Stimulated activated CD8-positive, alpha-beta memory T cell treated with anti-CD3 and anti-CD28 coated beads, Interleukin-15, amount 100 ng/mL, for 24 hours (primary cell): ENCODE results near the gene RFT1.

Experiments used
- DNase-seq: peaks from one replicate; pipeline ENCODE4 v3.0.0-alpha.2; 2020; ENCODE audit warnings: low read depth

RFT1 gene

DNA sequence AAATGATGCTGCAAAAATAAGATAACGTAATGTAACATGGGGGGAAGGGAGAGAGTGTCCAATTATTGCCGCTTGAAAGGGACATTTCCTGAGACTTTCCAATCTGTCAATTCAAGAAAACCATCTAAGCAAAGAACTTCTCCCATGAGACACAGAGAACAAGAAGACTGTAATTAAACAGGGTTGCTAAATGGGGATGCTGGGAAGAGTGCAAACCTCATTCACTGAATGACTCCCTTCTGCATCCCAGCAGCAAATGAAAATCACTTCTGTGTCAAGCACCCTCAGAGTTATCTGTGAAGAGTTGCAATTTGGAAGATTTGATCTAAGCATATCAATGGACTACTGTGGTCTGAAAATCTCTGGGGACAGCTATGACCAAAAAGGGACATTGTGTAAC, 3.6 kb downstream of the RFT1 start:
- no peak for DNase-seq

GRCh38 chr3:53123953-53124352, 6.3 kb downstream of the RFT1 start:
- DNase-seq, result no peak

GRCh38 chr3:53123510-53123909, 6.7 kb downstream of the RFT1 start:
- DNase-seq, result no peak

DNA sequence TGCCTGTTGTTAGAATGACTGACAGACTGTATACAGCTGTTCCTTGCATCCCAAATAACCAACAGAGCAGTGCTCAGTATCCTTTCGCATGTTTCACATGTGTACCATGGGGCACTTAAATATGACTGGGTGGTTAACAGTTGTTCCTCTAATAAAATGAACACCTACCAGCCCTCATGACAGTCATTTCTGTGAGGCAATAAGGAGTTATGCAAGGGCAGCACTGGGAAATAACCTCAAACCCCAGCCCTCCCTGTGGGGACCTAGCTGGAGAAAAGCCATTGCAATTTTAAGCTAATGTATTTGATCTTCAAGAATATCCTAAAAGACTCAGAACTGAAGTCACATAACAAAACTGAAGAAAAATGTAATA, 7.3 kb downstream of the RFT1 start:
- no peak for DNase-seq

DNA sequence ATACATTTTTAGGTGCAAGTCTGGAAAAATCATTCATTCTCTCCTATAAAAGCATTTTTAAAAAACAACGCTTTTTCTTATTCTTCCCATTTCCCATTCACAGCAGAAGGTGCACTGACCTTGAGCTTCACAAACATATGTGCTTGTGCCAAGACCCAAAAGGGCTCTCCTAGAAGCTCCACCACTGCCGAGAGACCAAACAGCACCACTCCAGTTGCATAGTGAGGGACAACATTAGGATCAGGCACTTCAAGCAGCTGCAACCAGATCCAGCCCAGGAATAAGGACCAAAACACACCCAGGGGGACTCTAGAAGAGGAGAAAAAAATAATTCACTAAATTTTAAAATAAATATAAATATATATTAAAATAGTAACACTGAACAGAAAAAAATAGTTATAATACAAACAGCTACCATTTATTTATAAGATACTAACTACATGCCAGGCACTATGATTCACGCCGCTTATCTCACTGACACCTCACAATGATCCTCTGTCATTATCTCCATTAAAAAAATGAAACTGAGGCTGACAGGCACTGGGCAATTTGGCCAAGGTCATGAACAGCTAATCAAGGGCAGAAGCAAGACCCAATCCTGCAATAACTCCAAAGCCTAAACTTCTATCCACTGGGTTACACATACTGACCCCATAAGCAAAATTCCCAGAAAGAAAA, 7.8 kb downstream of the RFT1 start:
- no peak for DNase-seq

DNA sequence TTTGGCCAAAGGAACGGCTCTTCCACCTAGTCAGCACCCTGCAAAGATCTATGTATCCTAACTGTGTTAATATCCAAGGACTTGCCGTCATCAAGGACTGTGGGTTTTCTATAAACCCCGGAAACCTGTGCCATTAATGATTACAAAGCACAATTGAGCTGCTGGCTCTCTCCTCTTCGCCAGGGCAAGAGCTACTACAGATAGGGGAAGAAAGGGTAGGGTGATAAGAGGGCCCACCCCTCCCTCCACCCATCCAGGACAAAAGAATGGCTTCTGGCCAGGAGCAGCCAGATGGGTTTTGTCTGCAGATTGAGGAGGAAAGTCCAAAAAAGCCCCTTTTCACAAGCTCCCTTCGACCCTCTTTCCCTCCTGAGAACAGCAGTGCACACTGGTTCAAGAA, 9.9 kb downstream of the RFT1 start:
- DNase-seq, result no peak

GRCh38 chr3:53116956-53117355, 13.3 kb downstream of the RFT1 start:
- no peak for DNase-seq

DNA sequence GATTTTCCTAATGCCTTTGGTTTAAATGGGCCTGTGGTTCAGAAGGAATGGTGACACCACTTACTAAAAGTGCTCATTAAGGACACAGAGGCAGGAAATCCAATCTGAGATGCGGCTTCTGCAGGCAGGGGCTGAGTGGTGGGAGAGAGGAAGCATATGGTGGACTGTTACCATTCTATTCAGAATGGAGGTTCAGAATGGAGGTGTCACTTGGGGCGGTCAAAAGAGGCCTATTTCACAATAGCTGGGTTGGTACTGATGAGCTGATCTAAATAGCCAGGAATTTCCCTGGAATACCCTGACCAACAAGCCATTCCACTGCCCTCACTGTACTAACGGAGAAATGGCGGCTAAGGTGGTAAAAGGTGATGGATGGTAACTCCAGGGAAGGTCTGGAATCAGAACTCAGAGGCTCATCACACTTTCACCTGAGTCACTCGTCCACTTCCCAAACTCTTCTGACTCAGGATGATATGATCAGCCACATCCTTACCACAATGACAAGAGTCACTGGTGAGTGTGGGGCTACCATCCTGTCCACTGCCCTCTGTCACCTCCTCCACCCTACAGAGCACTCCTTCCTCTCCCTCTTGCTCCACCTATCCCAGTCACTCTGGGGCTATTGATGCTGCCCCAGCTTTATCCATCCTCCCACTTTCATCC, 15.7 kb downstream of the RFT1 start:
- no peak for DNase-seq

DNA sequence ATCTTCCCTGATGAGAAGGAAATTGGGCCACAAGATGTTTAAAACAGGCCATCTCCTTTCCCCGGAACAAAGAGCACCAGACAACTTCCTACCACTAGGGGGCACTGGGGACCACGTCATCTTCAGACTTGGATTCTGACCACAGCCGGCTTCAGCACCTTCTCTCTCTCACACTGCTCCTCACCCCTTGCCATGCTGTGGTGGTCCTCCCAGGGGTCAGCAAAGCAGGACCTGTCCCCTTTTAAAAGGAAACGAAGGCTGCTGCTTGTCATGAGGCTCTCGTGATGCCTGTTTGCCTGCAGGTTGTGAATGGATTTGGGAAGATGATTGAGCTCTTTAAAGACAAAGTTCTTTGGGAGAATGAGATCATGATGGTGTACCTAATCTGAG, 16.2 kb downstream of the RFT1 start:
- DNase-seq, result peak; percentile 56

- DNase-seq, result no peak
Measured at GRCh38 chr3:53113293-53114010, 16.8 kb downstream of the RFT1 start.

DNA sequence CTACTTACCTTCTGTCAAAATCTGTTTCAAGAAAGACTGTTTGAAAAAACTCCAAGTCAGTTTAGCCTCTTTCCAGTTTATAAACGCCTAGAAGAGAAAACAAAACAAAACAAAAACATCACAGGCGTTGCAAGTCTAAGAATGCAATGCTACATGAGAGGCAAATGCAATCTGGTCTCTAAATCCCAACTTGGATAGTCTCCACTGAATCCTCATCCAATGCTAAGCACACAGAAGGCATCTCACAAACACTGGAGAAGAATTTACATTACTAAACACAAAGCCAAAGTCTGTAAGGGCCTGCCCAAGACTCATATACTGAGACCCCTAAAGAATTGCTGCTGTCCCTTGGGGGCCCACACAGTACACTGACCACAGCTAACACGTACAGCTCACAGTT, 18.4 kb downstream of the RFT1 start:
- no peak for DNase-seq

DNA sequence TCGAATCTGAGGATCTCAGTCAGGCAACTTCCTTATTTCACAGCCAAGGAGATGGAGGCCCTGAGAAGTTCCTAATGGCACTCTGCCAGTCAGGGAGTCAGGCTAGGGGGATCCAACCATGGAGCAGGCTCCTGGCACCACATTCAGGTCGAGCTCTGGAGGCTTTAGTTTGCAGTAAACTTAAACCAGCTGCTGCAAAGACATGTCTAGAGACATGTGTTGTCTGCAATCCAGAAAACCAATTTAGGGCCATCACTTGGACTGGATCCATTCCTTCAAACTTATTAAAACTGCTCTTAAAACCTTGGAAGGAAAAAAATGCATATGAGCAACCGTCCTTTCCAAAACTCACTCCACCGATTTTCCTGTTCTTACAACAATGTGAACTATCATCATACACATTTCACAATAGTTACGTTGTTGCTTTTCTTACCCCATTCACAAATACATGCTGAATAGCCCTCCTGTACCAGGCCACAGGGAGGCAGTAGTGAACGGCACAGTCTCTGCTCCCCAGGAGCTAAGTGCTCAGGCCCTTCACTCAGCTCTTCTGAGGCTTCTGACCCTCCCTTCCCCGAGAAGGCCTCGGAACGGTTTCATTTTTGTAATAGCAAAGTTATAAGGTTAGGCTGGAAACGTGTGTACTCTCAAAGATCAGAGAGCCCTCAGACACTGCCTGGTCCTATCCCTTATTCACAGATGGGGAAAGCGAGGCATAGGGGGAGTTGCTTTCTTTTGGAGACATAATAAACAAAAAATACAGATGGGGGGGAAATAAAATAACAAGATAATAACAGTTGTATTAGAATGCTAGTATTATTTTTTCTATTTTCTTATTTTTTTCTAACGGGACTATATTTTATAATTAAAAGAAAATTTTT, 20.1 kb downstream of the RFT1 start:
- DNase-seq, result no peak

DNA sequence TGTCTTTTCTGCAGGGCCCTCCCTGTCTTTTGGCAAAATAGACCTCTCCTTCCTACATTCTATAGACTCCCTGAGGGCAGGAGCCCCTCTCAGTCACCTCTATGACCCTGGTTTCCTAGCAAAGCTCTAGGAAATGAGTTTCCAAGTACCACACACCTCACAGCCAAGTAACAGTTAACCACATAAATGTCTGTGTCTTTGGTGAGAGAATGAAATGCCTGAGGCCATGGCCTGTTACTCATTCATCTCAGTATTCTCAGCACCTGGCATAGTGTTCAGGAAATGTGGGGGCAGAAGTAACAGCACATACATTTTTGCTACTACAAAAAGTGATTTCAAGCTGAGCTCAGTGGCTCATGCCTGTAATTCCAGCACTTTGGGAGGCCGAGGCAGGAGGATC, 21.0 kb downstream of the RFT1 start:
- no peak for DNase-seq

- DNase-seq, result no peak
Measured at GRCh38 chr3:53104762-53105161, 25.5 kb downstream of the RFT1 start.

GRCh38 chr3:53103397-53104296, 26.6 kb downstream of the RFT1 start:
- DNase-seq, result no peak

- no peak for DNase-seq
Measured at GRCh38 chr3:53102601-53103147, 27.6 kb downstream of the RFT1 start.

- DNase-seq, result no peak
Measured at GRCh38 chr3:53101956-53102355, 28.3 kb downstream of the RFT1 start.

- DNase-seq, result no peak
Measured at GRCh38 chr3:53100818-53101466, 29.3 kb downstream of the RFT1 start.

GRCh38 chr3:53097887-53098286, 32.3 kb downstream of the RFT1 start:
- no peak for DNase-seq

- no peak for DNase-seq
Measured at GRCh38 chr3:53092942-53093341, 37.3 kb downstream of the RFT1 start.

DNA sequence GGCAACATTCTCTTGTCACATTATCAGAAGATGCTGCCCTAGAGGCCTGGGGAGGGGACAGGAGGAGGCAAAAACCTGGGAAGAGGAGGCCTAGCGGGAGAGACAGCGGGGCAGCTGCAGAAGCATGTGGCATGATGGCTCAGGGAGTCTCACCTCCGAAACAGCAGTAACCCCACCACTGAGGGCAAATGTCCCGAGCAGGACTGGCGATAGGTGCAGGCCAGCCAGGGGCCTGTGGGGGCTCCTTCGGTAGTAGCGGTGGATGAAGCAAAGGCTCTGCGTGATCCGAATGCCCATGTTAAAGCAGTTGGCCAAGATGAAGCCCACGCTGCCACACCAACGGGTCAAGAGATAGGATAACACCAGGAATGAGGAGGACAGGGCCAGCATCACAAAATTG, 38.0 kb downstream of the RFT1 start:
- no peak for DNase-seq
